GM12873 (cell line): ENCODE measurements around the gene RBM20.

Source experiments
- TF ChIP-seq, protein P1 (sequence below): IDR thresholded peaks from 2 replicates; pipeline ENCODE4 v1.5.1; 2012; ENCODE audit warnings: low read depth, mild to moderate bottlenecking, moderate library complexity, low read length, control low read depth; ENCODE audit not compliant: insufficient read depth; ENCODE audit errors: missing control alignments

The RBM20 gene

GRCh38 chr10:110629680-110630191, 14.4 kb upstream of the RBM20 start:
- TF ChIP-seq, protein P1, sequence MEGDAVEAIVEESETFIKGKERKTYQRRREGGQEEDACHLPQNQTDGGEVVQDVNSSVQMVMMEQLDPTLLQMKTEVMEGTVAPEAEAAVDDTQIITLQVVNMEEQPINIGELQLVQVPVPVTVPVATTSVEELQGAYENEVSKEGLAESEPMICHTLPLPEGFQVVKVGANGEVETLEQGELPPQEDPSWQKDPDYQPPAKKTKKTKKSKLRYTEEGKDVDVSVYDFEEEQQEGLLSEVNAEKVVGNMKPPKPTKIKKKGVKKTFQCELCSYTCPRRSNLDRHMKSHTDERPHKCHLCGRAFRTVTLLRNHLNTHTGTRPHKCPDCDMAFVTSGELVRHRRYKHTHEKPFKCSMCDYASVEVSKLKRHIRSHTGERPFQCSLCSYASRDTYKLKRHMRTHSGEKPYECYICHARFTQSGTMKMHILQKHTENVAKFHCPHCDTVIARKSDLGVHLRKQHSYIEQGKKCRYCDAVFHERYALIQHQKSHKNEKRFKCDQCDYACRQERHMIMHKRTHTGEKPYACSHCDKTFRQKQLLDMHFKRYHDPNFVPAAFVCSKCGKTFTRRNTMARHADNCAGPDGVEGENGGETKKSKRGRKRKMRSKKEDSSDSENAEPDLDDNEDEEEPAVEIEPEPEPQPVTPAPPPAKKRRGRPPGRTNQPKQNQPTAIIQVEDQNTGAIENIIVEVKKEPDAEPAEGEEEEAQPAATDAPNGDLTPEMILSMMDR, result no peak

- TF ChIP-seq, protein P1, result no peak
Measured at GRCh38 chr10:110631934-110632333, 12.2 kb upstream of the RBM20 start.

GRCh38 chr10:110632591-110633215, 11.4 kb upstream of the RBM20 start:
- TF ChIP-seq, protein P1, result no peak

DNA sequence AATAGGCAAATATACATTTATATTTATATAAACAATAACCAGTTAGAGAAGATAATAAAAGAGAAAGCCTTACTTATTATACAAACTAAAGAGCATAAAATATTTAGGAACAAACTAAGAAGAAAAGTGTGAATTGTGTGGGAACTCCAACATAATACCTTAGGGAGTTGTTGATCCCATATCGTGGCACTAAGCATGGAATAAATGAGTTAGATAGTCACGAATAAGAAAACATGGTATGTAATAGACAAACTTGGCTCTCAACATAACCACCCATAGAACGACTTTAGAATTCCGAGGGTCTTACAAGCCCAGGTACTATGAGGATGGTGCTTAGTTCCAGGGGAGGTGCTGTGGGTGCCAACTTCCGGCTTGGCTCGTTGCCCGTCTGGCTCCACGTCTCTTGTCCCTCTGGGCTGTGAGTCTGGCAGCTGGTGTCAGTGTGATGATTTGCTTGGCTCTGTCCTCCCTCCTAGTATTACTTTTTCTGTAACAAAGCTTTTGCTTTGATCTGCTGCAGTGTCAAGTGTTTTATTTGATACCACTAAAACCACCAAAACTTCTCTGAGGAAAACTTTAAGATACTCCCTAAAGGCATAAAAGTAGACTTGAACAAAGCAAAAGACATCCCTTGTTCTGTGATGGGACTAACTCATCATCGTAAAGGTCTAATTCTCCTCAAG, 9.5 kb upstream of the RBM20 start:
- TF ChIP-seq, protein P1, result no peak

- TF ChIP-seq, protein P1, result no peak
Measured at GRCh38 chr10:110636572-110636931, 7.6 kb upstream of the RBM20 start.

GRCh38 chr10:110636932-110637557, 7.1 kb upstream of the RBM20 start:
- TF ChIP-seq, protein P1, result no peak

DNA sequence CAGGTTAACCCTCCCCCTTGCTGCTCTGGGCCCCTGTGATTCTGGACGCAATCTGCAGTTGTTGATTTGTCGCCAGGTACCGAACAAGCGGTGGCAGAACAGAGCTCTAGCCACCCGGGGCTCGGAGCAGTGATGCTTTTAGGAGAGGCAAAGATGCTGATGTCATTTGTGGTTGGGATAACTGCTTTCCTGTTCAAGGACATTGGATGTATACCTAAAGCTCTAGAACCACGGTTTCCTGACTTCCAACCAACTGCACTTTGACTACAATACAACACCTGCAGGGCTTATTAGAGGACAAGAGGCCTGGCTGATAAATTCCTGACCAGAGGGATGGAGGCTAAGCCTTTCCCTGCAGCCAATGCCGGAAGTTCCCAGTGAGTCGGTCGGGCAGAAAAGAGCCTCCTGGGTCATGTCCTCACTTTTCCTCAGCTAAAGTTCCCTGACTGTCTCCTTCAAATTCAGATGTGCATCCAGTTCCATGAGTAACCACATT, 6.5 kb upstream of the RBM20 start:
- TF ChIP-seq, protein P1, result no peak
